HEK293 (cell line): Measurements from ENCODE around the gene MDFIC.

Experiments
- ZNF18 ChIP-seq: fragments of 450-650 bp; formaldehyde crosslinking; IDR thresholded peaks from 2 replicates; pipeline ENCODE4 v1.5.1; 2016; ENCODE audit warnings: missing biosample characterization, missing genetic modification characterization
- ZNF274 ChIP-seq, 2 experiments: fragments of 200-500 bp in 1 of 2; fragments of 450-650 bp in 1 of 2; sonication (Bioruptor generic) in 1 of 2; formaldehyde crosslinking in 1 of 2; IDR thresholded peaks; 2 replicates each; pipeline versions ENCODE4 v1.5.1 to v1.6.1; 2014 to 2016; ENCODE audit warnings: borderline replicate concordance in 1 of 2, inconsistent platforms in 1 of 2, low read length in 1 of 2, missing biosample characterization in 1 of 2, missing genetic modification characterization in 1 of 2
- ZNF610 ChIP-seq: fragments of 450-650 bp; formaldehyde crosslinking; IDR thresholded peaks from 2 replicates; pipeline ENCODE4 v1.5.1; 2016; ENCODE audit warnings: missing biosample characterization, missing genetic modification characterization, borderline replicate concordance

GRCh38 chr7:115047958-115048720 is 126.2 kb downstream of the MDFIC start:
- no peak for TF ChIP-seq ZNF274 (IDR thresholded peaks at IDR 0.05; ENCODE audit: low read length)
- TF ChIP-seq ZNF274 (tag by site-specific recombination; IDR thresholded peaks at IDR 0.05; ENCODE audit: borderline replicate concordance), result no peak
- no peak for TF ChIP-seq ZNF610 (tag by site-specific recombination)
- no peak for TF ChIP-seq ZNF18 (tag by site-specific recombination)
